Lower lobe of right lung (tissue), 2 donors: ENCODE data around the gene NEK8. TPM values are rescaled to one million over a fixed set of nuclear protein-coding genes. Genes with fewer than 3 reads are reported as not detected.

Source experiments
- ATAC-seq, 2 donors: fragments of 200-7000 bp; cut with Tn5 transposase; one replicate each; pipeline ENCODE4 v1.9.1; 2020 to 2022; ENCODE audit warnings: mild to moderate bottlenecking in 2 of 2, moderate library complexity in 2 of 2
- DNase-seq: peaks from one replicate; pipeline ENCODE4 v3.0.0-alpha.2; 2020
- H3K27ac ChIP-seq: fragments of 200-600 bp; one replicate; pipeline ENCODE4 v1.8.0; 2022
- H3K27me3 ChIP-seq: fragments of 200-600 bp; one replicate; pipeline ENCODE4 v1.8.0; 2022; ENCODE audit warnings: low read depth
- H3K36me3 ChIP-seq: fragments of 200-600 bp; one replicate; pipeline ENCODE4 v1.8.0; 2022; ENCODE audit warnings: mild to moderate bottlenecking
- H3K4me1 ChIP-seq: fragments of 200-600 bp; one replicate; pipeline ENCODE4 v1.8.0; 2022
- H3K4me3 ChIP-seq: fragments of 200-600 bp; one replicate; pipeline ENCODE4 v1.8.0; 2022; ENCODE audit warnings: mild to moderate bottlenecking
- H3K9me3 ChIP-seq: fragments of 200-600 bp; one replicate; pipeline ENCODE4 v1.8.0; 2022
- intact Hi-C: fragments of 100-400 bp; cut with DNase I; formaldehyde crosslinking; loops from one replicate; pipeline ENCODE4 v1.11.0; 2022
- long read RNA-seq: library from polyadenylated mRNA; unstranded; transcript quantifications from one replicate; pipeline ENCODE4 v2.0.0, GENCODE V29; 2021
- total RNA-seq: library from RNA; stranded (reverse); fragmentation: NEBNext Ultra II Directional; extraction: Animal tissue kit (Norgen Biotek cat#: 25700); gene quantifications from one replicate; pipeline ENCODE4 v1.2.1, GENCODE V29; 2021
- TF ChIP-seq, protein P1 (sequence below): fragments of 200-600 bp; IDR thresholded peaks from one replicate; pipeline ENCODE4 v1.8.0; 2022; ENCODE audit warnings: antibody characterized with exemption, mild to moderate bottlenecking
- donor health status: DM: no; HTN: yes; CAD: no; lungs with severe emphysema.

NEK8 gene
- total RNA-seq: 11.3 TPM
- long read RNA-seq, transcript NEK8-201 (15 exons, 3,581 nt): major isoform, 7 of 24 reads
- long read RNA-seq, partial matches to known transcripts: 3 of 24 reads
- long read RNA-seq, other reads (novel, unspliced or antisense): 13 of 24 reads

DNA sequence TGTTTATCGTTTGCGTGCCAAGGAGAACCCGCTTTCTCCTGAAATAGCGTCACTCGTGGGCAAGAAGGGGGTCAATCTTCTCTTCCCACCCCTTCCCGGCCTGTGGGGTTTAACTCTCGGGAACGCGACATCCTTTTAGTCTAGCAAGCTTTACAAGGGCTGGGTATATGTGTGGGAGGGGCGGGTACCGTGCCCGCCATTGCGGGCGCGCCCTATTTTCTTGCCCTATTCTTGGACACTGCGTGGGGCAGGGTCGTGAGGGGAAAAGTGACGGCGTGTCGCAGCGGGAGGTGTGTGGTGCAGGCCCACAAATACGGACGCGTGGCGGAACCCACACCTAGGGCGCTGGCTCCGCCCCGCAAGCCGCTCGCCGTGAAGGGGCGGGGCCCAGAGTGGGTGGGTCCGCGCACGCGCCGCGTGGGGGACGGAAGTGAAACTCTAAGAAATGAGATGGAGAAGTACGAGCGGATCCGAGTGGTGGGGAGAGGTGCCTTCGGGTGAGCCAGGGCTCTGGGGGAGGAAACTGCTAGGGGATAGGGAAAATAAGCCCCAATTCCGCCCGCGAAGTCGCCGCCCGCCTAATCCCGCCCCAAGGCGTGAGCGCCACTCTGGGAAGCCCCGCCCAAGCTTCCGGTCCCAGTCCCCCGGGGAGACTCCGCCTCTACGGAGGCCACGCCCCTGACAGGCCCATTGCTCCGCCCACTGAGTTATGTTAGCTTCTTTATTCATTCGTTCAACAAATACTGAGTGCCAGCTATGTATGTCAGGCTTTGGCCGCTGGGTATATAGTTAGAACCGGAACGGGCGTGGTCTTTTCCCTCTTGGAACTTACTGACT, at the start of gene NEK8:
Gene NEK8 (plus strand): TSS at position 425 of the 837 bp plus-strand sequence. CDS start 26 bp downstream, at position 451.
- TF ChIP-seq, protein P1, sequence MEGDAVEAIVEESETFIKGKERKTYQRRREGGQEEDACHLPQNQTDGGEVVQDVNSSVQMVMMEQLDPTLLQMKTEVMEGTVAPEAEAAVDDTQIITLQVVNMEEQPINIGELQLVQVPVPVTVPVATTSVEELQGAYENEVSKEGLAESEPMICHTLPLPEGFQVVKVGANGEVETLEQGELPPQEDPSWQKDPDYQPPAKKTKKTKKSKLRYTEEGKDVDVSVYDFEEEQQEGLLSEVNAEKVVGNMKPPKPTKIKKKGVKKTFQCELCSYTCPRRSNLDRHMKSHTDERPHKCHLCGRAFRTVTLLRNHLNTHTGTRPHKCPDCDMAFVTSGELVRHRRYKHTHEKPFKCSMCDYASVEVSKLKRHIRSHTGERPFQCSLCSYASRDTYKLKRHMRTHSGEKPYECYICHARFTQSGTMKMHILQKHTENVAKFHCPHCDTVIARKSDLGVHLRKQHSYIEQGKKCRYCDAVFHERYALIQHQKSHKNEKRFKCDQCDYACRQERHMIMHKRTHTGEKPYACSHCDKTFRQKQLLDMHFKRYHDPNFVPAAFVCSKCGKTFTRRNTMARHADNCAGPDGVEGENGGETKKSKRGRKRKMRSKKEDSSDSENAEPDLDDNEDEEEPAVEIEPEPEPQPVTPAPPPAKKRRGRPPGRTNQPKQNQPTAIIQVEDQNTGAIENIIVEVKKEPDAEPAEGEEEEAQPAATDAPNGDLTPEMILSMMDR: no peak
- intact Hi-C loops: no loop called here
- peaks cover 46% of the 10 kb centered on the region for H3K4me1 ChIP-seq

DNA sequence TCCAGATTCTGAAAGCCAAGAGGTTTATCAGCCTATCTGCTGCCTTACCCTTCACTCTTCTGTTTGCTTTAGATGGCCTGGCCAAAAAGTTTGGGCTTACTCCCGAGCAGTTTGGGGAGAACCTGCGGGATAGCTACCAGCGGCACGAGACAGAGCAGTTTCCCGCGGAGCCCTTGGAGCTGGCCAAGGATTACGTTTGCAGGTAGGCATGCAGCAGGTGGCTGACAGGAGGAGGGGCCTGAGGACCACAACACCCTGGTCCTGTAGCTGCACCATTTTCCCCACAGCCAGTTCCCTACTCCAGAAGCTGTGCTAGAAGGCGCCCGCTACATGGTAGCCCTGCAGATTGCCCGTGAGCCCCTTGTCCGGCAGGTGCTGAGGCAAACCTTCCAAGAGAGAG, 45.9 kb upstream of the NEK8 start:
- Histone ChIP-seq H3K36me3 (peaks cover 100% of the 10 kb centered on the region), H3K4me3 (no peak overlapping the region), H3K4me1 (no peaks in the 10 kb centered on the region), H3K27me3 (no peaks in the 10 kb centered on the region), H3K9me3 (no peaks in the 10 kb centered on the region), H3K27ac (no peak overlapping the region)
- TF ChIP-seq, protein P1: no peak
- intact Hi-C loops: no loop called here
- DNase-seq (no peak), ATAC-seq (no peak)

More for the DNA sequence above, at the start of gene NEK8:
- ATAC-seq (peak; percentile 82 to 86), DNase-seq (peak; percentile 96)
- Histone ChIP-seq H3K36me3 (peaks cover 13% of the 10 kb centered on the region), H3K27me3 (no peaks in the 10 kb centered on the region), H3K27ac (peak within 1 kb of the TSS; percentile 96), H3K9me3 (no peaks in the 10 kb centered on the region), H3K4me3 (peak within 1 kb of the TSS; percentile 85)

DNA sequence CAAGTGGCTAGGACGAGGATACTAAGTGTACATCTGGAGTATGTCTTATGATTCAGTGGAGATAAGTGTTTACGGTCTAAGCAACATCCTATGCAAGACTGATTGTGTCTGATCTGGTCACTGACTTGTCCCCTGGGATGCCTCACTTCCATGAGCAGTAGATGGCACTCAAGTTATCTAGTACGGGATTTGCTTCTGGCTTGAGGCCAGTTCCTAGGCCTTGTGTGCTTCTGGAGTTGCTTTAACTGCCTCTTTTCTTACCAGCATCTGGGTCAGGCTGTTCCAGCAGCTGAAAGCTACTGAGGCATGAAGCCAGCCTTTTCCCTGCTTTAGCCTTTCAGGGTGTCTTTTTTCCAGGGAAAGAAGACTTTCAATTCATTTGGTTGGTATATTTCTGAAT, 43.6 kb upstream of the NEK8 start:
- TF ChIP-seq, protein P1: no peak
- Histone ChIP-seq H3K36me3 (peaks cover 100% of the 10 kb centered on the region), H3K27me3 (no peaks in the 10 kb centered on the region), H3K27ac (no peak overlapping the region), H3K4me1 (no peaks in the 10 kb centered on the region), H3K9me3 (no peaks in the 10 kb centered on the region), H3K4me3 (no peak overlapping the region)
- ATAC-seq (no peak), DNase-seq (no peak)
- intact Hi-C loops: no loop called here

DNA sequence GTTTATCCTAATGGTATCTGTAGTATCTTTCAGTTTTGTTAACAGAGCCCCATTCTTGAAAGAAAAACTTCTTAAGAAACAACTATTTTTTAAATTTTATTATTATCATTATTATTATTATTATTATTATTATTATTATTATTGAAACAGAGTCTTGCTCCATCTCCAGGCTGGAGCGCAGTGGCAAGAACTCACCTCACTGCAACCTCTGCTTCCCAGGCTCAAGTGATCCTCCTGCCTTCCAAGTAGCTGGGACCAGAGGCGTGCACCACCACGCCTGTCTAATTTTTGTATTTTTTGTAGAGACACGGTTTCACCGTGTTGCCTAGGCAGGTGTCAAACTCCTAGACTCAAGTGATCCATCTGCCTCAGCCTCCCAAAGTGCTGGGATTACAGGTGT, 43.2 kb upstream of the NEK8 start:
- TF ChIP-seq, protein P1: no peak
- H3K4me1 ChIP-seq: no peaks in the 10 kb centered on the region
- no peak for ATAC-seq
- H3K36me3 ChIP-seq: peaks cover 100% of the 10 kb centered on the region
- no peaks in the 10 kb centered on the region for H3K27me3 ChIP-seq
- H3K27ac ChIP-seq: no peak overlapping the region
- no peak for DNase-seq
- no peaks in the 10 kb centered on the region for H3K9me3 ChIP-seq
- intact Hi-C loops: no loop called here
- H3K4me3 ChIP-seq: no peak overlapping the region

DNA sequence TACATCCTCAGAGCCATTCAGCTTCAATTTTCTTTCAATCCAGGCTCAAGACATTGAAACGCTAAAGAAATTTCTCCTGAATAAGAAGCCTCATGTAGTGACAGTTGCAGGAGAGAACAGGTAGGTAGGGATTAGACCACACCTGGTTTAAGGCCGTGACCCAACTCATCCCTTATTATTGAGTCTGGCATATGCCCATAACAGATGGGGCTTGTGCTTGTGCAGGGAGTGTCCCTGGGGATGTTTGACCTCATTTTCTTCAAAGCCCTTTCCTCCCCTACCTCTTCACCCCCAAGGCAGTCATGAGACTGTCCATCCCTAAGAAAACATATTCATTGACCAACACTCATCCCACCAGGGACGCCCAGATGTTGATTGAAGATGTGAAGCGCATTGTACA, 42.3 kb upstream of the NEK8 start:
- no peak for DNase-seq
- no peaks in the 10 kb centered on the region for H3K4me1 ChIP-seq
- intact Hi-C loops: no loop called here
- no peak overlapping the region for H3K27ac ChIP-seq
- no peak overlapping the region for H3K4me3 ChIP-seq
- H3K9me3 ChIP-seq: no peaks in the 10 kb centered on the region
- ATAC-seq: no peak
- H3K36me3 ChIP-seq: peaks cover 100% of the 10 kb centered on the region
- TF ChIP-seq, protein P1: no peak
- no peaks in the 10 kb centered on the region for H3K27me3 ChIP-seq
